ENCODE results near the gene IBSP. TPM values are rescaled to one million over a fixed set of nuclear protein-coding genes. Genes with fewer than 3 reads are reported as not detected.

IBSP gene
- total and polyA plus RNA-seq, 9 of the 15 experiments (the other 6 are each of a cell fraction or from before 2014, with no cell fraction given), result not detected

- no peak for TF ChIP-seq CEBPG (CRISPR knock-in tag; IDR thresholded peaks at IDR 0.05)
- TF ChIP-seq CEBPG (tag; conservative IDR thresholded peaks at IDR 0.05 in 1 of 2, IDR thresholded peaks at IDR 0.05 in 1 of 2), result no peak
- no peak for TF ChIP-seq CBX5 (IDR thresholded peaks at IDR 0.05; ENCODE audit: borderline replicate concordance, low read depth)
- TF ChIP-seq ZNF717 (CRISPR knock-in tag; IDR thresholded peaks at IDR 0.05), result no peak
- TF ChIP-seq HIVEP1 (CRISPR knock-in tag; IDR thresholded peaks at IDR 0.05), result no peak
- TF ChIP-seq ARID4B (CRISPR knock-in tag; IDR thresholded peaks at IDR 0.05), result no peak
These were observed 49.5 kb upstream of the IBSP start (continued) for GRCh38 chr4:87749883-87750282.

DNA sequence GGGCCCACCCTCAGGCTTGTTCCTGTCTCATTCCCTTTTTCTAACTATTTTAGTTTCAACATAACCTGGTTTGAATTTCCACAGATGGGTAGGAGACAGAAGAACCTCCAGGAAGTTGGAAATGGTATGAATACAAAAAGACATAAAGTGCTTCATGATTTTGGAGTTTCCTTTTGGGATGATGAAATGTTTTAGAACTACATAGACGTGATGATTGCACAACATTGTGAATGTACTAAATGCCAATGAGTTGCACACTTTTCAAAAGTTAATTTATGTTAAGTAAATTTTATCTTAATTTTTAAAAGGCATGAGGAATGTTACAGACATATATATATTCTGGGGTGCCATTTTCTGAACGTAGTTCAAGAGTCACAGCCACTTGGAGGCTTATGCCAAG, 41.1 kb upstream of the IBSP start:
- no peak overlapping the region for H3K4me2 ChIP-seq (ENCODE audit: insufficient read depth, low read length)
- no peak for ATAC-seq
- H4K20me1 ChIP-seq (replicated peaks; ENCODE audit: control insufficient read depth, insufficient read depth, low read length), result no peaks in the 10 kb centered on the region
- no peaks in the 10 kb centered on the region for H3K9me1 ChIP-seq (ENCODE audit: control insufficient read depth, insufficient read depth, low read length)
- CTCF ChIA-PET (ENCODE audit: low intra/inter-chr PET ratio), result no interaction called here
- in situ Hi-C loops (cut with MboI), result no loop called here
- H2AFZ ChIP-seq (ENCODE audit: low read depth, low read length), result no peak overlapping the region
- DNase-seq (ENCODE audit: extremely low read depth in 1 of 4, low spot score in 3 of 4), result no peak
- H3K4me3 ChIP-seq, result no peak overlapping the region
- no peaks in the 10 kb centered on the region for H3K27me3 ChIP-seq (ENCODE audit: control insufficient read depth in 2 of 2, insufficient read depth in 2 of 2, low read length in 2 of 2)
- H3K36me3 ChIP-seq (ENCODE audit: control insufficient read depth, insufficient read depth, low read length), result no peaks in the 10 kb centered on the region
- BruUV-seq (replicated peaks), result no TSS peak
- WGBS (ENCODE audit: insufficient coverage, low coverage, missing lambda C conversion rate), result 0% methylated on average over 2 of the region's 2 CpGs
- POLR2A ChIA-PET, result no interaction called here
- no peaks in the 10 kb centered on the region for H3K79me2 ChIP-seq (ENCODE audit: control insufficient read depth, insufficient read depth, low read length)
- H3K4me1 ChIP-seq (replicated peaks in 1 of 2; ENCODE audit: control insufficient read depth in 2 of 2, insufficient read depth in 2 of 2, low read length in 2 of 2), result no peaks in the 10 kb centered on the region
- no peak overlapping the region for H3K27ac ChIP-seq (ENCODE audit: extremely low read depth, low read depth, low read length)
- intact Hi-C loops (cut with micrococcal nuclease), result no loop called here
- TF ChIP-seq ZNF311 (CRISPR knock-in tag; IDR thresholded peaks at IDR 0.05) (no peak), DIDO1 (tag; IDR thresholded peaks at IDR 0.05; ENCODE audit: low read depth) (no peak), SMARCA5 (IDR thresholded peaks at IDR 0.05) (no peak), SPI1 (IDR thresholded peaks at IDR 0.05; ENCODE audit: borderline replicate concordance, low read depth, low read length) (no peak), NFYB (IDR thresholded peaks at IDR 0.05; ENCODE audit: extremely low read depth, insufficient read length) (no peak), CEBPB (tag; IDR thresholded peaks at IDR 0.05) (peak; percentile 56), ZBTB7A (IDR thresholded peaks at IDR 0.05; ENCODE audit: borderline replicate concordance, control insufficient read depth, low read depth, low read length) (no peak), CEBPG (CRISPR knock-in tag; IDR thresholded peaks at IDR 0.05) (no peak), CEBPG (tag; conservative IDR thresholded peaks at IDR 0.05 in 1 of 2, IDR thresholded peaks at IDR 0.05 in 1 of 2) (peak; percentile 42 to 65; a peak in 2 of 4 replicates)
- no peak overlapping the region for H3K9ac ChIP-seq (ENCODE audit: insufficient read depth in 1 of 2, low read depth in 2 of 2, low read length in 2 of 2)
- FAIRE-seq, result no peak
- H3K9me3 ChIP-seq (replicated peaks; ENCODE audit: control insufficient read depth, insufficient read depth, low read depth, low read length), result no peaks in the 10 kb centered on the region
